ENCODE measurements around the gene SCD.

The SCD gene

GRCh38 chr10:100401631-100402328, 54.7 kb downstream of the SCD start:
- no peak for DNase-seq

GRCh38 chr10:100403734-100404133, 56.7 kb downstream of the SCD start:
- no peak for DNase-seq

GRCh38 chr10:100413173-100413572, 66.1 kb downstream of the SCD start:
- no peak for DNase-seq

Data from NCI-H2029 treated with DMSO at 0.1 percent for 48 hours (cell line).